MM.1S (cell line): ENCODE data around the gene KCNN1.

Experiments
- EZH2 ChIP-seq: fragments of 300-600 bp; sonication (generic); optimal IDR thresholded peaks from 2 replicates; pipeline ENCODE3; 2017; ENCODE audit warnings: low read depth, mild to moderate bottlenecking, antibody characterized with exemption, low read length, mixed read lengths
- TF ChIP-seq, protein P1 (sequence below): fragments of 300-600 bp; sonication (generic); IDR thresholded peaks from 2 replicates; pipeline ENCODE4 v1.5.1; 2016; ENCODE audit warnings: antibody characterized with exemption, low read length, mixed read lengths

DNA sequence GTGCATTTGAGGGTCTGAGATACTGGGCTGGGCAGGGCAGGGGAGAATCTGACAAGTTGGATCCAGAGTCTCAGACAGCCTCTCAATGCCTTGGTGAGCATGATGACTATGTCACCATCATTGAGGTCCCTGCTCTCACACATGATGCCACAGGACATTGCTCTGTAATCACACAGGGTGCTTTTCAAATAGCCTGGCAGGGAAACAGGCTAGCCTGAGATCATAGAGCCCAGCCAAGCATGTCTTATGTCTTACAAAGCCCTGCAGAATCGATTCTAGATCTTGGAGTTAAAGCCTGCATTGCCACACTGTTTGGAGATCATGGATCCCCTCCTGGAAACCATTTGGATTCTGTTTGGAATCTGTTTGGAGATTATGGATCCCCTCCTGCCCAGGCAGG, 5.3 kb downstream of the KCNN1 start:
- TF ChIP-seq, protein P1, sequence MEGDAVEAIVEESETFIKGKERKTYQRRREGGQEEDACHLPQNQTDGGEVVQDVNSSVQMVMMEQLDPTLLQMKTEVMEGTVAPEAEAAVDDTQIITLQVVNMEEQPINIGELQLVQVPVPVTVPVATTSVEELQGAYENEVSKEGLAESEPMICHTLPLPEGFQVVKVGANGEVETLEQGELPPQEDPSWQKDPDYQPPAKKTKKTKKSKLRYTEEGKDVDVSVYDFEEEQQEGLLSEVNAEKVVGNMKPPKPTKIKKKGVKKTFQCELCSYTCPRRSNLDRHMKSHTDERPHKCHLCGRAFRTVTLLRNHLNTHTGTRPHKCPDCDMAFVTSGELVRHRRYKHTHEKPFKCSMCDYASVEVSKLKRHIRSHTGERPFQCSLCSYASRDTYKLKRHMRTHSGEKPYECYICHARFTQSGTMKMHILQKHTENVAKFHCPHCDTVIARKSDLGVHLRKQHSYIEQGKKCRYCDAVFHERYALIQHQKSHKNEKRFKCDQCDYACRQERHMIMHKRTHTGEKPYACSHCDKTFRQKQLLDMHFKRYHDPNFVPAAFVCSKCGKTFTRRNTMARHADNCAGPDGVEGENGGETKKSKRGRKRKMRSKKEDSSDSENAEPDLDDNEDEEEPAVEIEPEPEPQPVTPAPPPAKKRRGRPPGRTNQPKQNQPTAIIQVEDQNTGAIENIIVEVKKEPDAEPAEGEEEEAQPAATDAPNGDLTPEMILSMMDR = no peak
- TF ChIP-seq EZH2 = no peak
